Measurements from ENCODE around the gene MARCHF10.

GRCh38 chr17:62671553-62671952, 136.6 kb downstream of the MARCHF10 start:
- no peak for TF ChIP-seq CTCF (IDR thresholded peaks at IDR 0.05)
- no peak for TF ChIP-seq POLR2A (IDR thresholded peaks at IDR 0.05)
- TF ChIP-seq POLR2AphosphoS5 (IDR thresholded peaks at IDR 0.05; ENCODE audit: insufficient read depth in 1 of 2, low read depth in 1 of 2), result peak in 1 of 2 donors; percentile 37

All from vagina (tissue), 2 donors.